ENCODE measurements around the gene NT5DC3. TPM values are rescaled to one million over a fixed set of nuclear protein-coding genes. Genes with fewer than 3 reads are reported as not detected.

NT5DC3 gene
- total and polyA plus RNA-seq, 9 of the 15 experiments (the other 6 are each of a cell fraction or from before 2014, with no cell fraction given): 6.3 to 33.5 (median 24.5) TPM

DNA sequence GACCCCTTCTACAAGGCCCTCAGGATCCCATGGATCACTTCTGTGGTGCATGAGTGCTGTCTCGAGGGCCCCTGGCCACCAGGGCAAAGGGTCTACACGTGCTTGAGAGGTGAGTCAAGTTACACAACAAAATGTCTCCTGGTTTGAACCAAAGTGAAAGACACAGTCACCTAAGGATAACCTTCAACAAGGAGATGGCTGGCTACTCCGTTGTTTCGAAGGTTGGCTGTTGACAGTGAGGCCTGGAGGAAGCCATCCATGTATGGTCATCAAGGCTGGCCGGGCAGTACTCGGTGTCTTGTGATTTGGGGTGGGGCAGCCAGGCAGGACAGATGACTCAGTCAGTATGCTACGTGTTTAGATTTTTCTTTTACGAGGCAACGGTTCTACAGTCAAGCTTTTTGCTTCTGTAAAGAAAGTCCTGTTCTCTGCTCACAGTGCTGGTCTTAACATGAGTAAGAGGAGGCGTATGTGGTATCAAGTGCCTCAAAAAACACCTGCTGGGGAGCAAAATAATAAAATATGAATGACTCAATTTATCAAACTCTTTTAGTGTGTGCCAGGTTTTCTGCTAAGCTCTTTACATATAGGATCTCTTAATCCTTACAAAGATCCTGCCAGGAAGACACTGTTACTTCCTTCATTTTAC, 18.0 kb upstream of the NT5DC3 start (continued):
- TF ChIP-seq, protein P1, sequence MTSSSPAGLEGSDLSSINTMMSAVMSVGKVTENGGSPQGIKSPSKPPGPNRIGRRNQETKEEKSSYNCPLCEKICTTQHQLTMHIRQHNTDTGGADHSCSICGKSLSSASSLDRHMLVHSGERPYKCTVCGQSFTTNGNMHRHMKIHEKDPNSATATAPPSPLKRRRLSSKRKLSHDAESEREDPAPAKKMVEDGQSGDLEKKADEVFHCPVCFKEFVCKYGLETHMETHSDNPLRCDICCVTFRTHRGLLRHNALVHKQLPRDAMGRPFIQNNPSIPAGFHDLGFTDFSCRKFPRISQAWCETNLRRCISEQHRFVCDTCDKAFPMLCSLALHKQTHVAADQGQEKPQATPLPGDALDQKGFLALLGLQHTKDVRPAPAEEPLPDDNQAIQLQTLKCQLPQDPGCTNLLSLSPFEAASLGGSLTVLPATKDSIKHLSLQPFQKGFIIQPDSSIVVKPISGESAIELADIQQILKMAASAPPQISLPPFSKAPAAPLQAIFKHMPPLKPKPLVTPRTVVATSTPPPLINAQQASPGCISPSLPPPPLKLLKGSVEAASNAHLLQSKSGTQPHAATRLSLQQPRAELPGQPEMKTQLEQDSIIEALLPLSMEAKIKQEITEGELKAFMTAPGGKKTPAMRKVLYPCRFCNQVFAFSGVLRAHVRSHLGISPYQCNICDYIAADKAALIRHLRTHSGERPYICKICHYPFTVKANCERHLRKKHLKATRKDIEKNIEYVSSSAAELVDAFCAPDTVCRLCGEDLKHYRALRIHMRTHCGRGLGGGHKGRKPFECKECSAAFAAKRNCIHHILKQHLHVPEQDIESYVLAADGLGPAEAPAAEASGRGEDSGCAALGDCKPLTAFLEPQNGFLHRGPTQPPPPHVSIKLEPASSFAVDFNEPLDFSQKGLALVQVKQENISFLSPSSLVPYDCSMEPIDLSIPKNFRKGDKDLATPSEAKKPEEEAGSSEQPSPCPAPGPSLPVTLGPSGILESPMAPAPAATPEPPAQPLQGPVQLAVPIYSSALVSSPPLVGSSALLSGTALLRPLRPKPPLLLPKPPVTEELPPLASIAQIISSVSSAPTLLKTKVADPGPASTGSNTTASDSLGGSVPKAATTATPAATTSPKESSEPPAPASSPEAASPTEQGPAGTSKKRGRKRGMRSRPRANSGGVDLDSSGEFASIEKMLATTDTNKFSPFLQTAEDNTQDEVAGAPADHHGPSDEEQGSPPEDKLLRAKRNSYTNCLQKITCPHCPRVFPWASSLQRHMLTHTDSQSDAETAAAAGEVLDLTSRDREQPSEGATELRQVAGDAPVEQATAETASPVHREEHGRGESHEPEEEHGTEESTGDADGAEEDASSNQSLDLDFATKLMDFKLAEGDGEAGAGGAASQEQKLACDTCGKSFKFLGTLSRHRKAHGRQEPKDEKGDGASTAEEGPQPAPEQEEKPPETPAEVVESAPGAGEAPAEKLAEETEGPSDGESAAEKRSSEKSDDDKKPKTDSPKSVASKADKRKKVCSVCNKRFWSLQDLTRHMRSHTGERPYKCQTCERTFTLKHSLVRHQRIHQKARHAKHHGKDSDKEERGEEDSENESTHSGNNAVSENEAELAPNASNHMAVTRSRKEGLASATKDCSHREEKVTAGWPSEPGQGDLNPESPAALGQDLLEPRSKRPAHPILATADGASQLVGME (CRISPR knock-in tag; IDR thresholded peaks at IDR 0.05): 0 out of 2 replicates have a peak, but pooled peaks have one; percentile 16
- TF ChIP-seq KLF13 (tag; IDR thresholded peaks at IDR 0.05; ENCODE audit: borderline replicate concordance, low read depth): 0 out of 2 replicates have a peak, but pooled peaks have one; percentile 62
- TF ChIP-seq NONO (IDR thresholded peaks at IDR 0.05; ENCODE audit: low read depth in 2 of 2, low read length in 1 of 2): no peak
- TF ChIP-seq ZNF766 (CRISPR knock-in tag; conservative IDR thresholded peaks at IDR 0.05): peak; percentile 88
- peak; percentile 25; the same call in 1 of the 2 replicates for TF ChIP-seq ZSCAN32 (CRISPR knock-in tag; IDR thresholded peaks at IDR 0.05)
- TF ChIP-seq, protein P2, sequence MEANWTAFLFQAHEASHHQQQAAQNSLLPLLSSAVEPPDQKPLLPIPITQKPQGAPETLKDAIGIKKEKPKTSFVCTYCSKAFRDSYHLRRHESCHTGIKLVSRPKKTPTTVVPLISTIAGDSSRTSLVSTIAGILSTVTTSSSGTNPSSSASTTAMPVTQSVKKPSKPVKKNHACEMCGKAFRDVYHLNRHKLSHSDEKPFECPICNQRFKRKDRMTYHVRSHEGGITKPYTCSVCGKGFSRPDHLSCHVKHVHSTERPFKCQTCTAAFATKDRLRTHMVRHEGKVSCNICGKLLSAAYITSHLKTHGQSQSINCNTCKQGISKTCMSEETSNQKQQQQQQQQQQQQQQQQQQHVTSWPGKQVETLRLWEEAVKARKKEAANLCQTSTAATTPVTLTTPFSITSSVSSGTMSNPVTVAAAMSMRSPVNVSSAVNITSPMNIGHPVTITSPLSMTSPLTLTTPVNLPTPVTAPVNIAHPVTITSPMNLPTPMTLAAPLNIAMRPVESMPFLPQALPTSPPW (CRISPR knock-in tag; IDR thresholded peaks at IDR 0.05): peak; percentile 50
- TF ChIP-seq KLF6 (CRISPR knock-in tag; IDR thresholded peaks at IDR 0.05; ENCODE audit: borderline replicate concordance): peak; percentile 84; the same call in 1 of the 2 replicates
- TF ChIP-seq DMBX1 (CRISPR knock-in tag; IDR thresholded peaks at IDR 0.05; ENCODE audit: borderline replicate concordance): peak; percentile 78
- peak; percentile 98 for TF ChIP-seq ZNF175 (CRISPR knock-in tag; IDR thresholded peaks at IDR 0.05; ENCODE audit: low read depth)
- TF ChIP-seq ZNF644 (tag; IDR thresholded peaks at IDR 0.05; ENCODE audit: low read depth): peak; percentile 86
- TF ChIP-seq, protein P3, sequence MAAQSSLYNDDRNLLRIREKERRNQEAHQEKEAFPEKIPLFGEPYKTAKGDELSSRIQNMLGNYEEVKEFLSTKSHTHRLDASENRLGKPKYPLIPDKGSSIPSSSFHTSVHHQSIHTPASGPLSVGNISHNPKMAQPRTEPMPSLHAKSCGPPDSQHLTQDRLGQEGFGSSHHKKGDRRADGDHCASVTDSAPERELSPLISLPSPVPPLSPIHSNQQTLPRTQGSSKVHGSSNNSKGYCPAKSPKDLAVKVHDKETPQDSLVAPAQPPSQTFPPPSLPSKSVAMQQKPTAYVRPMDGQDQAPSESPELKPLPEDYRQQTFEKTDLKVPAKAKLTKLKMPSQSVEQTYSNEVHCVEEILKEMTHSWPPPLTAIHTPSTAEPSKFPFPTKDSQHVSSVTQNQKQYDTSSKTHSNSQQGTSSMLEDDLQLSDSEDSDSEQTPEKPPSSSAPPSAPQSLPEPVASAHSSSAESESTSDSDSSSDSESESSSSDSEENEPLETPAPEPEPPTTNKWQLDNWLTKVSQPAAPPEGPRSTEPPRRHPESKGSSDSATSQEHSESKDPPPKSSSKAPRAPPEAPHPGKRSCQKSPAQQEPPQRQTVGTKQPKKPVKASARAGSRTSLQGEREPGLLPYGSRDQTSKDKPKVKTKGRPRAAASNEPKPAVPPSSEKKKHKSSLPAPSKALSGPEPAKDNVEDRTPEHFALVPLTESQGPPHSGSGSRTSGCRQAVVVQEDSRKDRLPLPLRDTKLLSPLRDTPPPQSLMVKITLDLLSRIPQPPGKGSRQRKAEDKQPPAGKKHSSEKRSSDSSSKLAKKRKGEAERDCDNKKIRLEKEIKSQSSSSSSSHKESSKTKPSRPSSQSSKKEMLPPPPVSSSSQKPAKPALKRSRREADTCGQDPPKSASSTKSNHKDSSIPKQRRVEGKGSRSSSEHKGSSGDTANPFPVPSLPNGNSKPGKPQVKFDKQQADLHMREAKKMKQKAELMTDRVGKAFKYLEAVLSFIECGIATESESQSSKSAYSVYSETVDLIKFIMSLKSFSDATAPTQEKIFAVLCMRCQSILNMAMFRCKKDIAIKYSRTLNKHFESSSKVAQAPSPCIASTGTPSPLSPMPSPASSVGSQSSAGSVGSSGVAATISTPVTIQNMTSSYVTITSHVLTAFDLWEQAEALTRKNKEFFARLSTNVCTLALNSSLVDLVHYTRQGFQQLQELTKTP (IDR thresholded peaks at IDR 0.05; ENCODE audit: low read depth in 1 of 2, partially characterized antibody in 2 of 2): peak in 1 of 2 experiments; percentile 61
- peak; percentile 24; the same call in 1 of the 2 replicates for TF ChIP-seq TEAD2 (tag; IDR thresholded peaks at IDR 0.05)
- TF ChIP-seq POLR2A (conservative IDR thresholded peaks at IDR 0.05): no peak
- TF ChIP-seq TOE1 (IDR thresholded peaks at IDR 0.05; ENCODE audit: borderline replicate concordance): peak; percentile 81
- no peak for TF ChIP-seq TOE1 (CRISPR knock-in tag; IDR thresholded peaks at IDR 0.05; ENCODE audit: borderline replicate concordance, low read depth)
